Raji (cell line): ENCODE measurements around the gene SUGT1.

Experiments
- POLR2A ChIP-seq: IDR thresholded peaks from 2 replicates; pipeline ENCODE4 v1.6.1; 2011; ENCODE audit warnings: low read depth, low read length, control low read depth; ENCODE audit not compliant: insufficient read depth

SUGT1 gene

DNA sequence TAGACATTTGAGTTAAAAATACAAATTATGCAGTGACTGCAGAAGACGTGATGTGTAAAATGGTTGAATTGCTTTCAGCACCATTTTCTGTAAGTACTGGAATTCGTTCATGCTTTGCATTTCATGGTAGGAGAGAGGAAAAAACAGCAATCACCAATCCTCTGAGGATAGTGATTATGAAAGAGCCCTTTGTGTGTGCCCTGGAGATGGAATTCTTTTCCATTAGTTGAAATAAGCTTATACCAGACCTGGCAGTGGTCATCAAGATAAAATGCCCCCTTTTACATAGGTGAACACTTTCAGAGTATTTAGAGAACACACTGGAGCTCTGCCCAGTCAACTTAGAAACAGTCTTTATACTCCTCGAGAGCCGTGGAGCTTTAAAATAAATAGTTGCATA is 85.3 kb downstream of the SUGT1 start:
- TF ChIP-seq POLR2A, result no peak

DNA sequence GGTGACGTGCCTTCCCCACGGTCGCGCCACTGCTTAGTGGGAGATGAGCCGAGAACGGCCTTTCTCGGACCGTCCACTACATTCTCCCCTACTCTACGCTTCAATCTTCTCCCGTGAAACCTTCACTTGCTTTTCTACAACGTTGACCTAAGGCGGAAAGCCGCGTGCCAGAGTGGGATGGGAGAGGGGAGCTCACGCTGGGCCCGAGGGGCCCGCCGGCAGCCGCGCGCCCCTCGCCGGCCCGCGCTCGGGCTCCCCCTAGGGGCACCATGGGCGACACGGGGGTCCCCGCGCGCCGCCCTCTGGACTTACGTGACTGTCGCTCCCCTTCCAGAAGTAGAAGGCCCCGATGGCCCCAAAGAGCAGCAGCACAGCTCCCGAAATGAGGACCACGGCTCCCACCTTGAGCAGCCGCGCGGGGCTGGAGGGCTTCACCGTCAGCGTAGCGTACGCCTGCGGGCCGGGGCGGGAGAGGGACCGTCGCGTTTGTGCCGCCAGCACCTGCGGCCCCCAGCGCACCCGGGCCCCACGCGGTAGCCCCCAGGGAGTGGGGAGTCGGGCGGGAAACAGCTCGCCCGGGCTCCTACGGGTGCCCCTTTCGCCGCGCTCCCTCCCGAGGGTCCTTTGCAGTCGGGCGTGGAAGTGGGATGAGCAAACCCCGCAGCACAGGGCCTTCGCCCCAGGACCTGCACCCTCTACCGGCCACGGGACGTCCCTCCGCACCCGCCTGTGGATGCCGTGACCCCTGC is 86.3 kb downstream of the SUGT1 start:
- no peak for TF ChIP-seq POLR2A

DNA sequence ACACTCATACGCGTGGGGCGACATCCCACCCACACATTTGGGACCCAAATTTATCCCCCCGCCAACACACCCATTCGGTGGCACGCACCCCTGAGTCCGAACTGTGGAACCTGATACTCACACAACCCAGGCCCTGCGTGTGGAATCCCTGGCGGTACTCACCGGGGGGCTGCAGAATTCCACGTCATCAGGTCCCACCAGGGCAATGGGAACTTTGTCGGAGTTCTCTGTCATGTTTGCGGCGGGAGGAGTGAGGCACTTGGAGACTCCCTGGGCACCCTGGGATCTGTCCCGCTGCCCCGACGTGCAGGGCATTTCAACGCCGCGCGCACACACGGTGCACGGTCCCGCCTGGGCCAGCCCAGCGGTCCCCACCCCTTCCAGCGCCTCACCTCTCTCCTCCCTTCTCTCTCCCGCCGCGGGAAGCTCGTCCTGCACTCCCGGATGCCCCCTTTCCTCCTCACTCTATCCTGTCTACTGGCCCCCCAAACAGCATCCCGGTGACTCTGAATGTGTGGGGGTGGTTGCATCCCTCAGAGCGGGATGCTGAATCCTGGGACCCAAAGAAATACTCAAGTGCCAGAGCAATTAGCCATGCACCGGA is 86.9 kb downstream of the SUGT1 start, which contains the start of gene CNMD:
Gene CNMD, minus strand, starts transcription at position 353 of the 604 bp plus-strand sequence. Its CDS starts 119 bp downstream, at position 234.
- no peak for TF ChIP-seq POLR2A

- TF ChIP-seq POLR2A, result no peak
Observed at GRCh38 chr13:52743569-52743968, 90.9 kb downstream of the SUGT1 start.

- TF ChIP-seq POLR2A, result no peak
Observed at GRCh38 chr13:52743988-52744387, 91.4 kb downstream of the SUGT1 start.

DNA sequence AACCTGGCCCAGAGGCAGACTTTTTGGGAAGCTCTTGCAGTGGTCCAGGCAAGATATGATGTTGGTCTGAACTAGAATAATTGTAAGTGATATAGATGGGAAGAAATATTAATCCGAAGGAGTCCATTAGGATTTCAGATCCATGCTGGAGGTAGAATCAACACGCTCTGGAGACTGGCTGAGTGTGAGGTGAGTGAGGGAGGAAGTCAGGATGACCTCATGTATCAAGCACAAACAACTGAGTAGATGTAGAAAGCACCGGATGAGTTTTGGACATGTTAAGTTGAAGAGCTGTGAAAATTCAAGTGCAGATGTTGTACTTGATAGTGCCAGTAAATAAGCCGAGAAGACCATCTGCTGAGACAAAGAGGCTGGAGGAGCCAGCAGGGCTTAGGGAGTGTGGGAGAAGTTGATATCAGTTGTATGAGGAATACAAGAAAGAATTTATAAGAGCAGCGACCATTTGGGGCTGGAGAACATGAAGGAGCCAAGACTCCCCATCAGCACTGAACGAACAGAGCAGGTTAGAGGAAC is 92.3 kb downstream of the SUGT1 start:
- no peak for TF ChIP-seq POLR2A

DNA sequence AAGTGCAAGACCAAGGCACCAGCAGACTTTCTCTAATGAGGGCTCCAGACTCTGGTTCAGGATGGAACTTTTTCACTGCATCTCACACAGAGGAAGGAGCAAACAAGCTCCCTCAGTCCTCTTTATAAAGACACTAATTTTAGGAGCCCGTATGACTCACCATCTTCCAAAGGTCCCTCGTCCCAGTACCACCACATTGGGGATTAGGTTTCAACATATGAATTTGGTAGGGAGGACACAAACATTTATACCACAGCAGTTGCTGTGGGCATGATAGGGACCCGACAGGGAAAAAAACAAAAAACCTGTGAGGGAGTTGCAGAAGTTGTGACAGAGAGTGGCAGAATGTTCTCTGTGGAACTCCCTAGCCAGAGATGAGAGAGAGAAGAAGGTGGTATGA is 93.5 kb downstream of the SUGT1 start:
- TF ChIP-seq POLR2A, result no peak

GRCh38 chr13:52749419-52749818 is 96.8 kb downstream of the SUGT1 start:
- no peak for TF ChIP-seq POLR2A
